HG03520 (cell line): ENCODE results near the gene TNXB.
"Not testable (repeated sequence)": the region's sequence is repeated elsewhere in the genome, so short reads cannot be mapped to it uniquely, and the experiment has no call there.

Experiments used
- ATAC-seq: cut with Tn5 transposase; IDR thresholded peaks from one replicate; pipeline ENCODE4 v1.9.1; 2021; ENCODE audit warnings: mild to moderate bottlenecking, moderate library complexity; ENCODE audit not compliant: unreplicated experiment

TNXB gene

DNA sequence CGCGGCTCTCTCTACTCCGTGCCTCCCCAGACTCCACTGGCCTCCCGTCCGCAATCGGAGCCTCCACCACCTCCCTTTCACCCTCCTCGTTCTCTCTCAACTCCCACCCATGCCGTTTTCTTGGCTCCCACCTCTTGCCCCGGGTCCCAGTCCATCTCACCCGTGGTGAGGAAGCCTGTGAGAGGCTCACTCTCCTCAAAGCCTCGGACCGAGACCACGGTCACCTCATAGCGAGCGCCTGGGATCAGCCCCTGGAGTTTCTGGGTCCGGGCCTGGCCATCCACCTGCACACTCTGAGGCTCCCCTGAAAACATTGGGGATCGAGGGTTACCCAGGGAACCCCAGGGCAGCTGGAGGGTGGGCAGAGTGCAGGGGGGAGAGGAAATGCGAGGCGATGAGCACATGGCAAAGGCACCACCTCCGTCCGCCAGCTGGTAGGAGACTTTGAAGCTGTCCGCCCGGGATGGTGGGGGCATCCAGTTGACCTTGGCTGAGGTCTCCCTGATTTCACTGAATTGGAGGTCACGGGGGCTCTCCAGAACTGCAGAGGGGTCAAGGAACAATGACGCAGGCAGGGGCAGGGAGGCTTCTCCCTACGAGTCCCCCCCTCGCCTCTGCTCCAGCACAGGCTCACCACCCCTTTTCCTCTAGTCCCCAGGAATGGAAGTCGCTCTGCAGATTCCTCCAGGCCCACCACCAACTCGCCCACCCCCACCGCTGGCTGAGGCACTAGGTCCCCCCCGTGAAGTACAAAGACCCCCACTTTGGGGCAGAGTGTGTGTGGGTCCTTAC is 65.4 kb downstream of the TNXB start:
- ATAC-seq = not testable (repeated sequence)

DNA sequence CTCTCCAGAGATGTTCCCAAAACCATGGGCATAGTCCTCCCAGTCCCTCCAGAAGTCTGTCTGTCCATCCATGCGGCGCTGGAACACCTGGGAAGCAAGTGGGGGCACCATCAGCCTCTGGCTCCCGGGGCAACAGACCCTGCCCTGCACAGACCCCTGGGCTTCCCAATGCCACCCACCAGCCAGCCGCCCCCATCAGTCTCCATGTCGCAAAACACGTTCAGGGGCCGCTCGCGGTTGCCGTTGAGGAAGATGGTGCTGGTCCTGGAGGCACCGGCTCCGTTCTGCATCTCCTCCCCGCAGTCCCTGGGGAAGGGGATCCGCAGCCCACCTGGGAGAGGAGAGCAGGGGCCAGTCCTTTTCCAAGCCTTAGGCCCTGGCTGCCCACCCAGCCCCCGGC is 66.9 kb downstream of the TNXB start:
- not testable (repeated sequence) for ATAC-seq

DNA sequence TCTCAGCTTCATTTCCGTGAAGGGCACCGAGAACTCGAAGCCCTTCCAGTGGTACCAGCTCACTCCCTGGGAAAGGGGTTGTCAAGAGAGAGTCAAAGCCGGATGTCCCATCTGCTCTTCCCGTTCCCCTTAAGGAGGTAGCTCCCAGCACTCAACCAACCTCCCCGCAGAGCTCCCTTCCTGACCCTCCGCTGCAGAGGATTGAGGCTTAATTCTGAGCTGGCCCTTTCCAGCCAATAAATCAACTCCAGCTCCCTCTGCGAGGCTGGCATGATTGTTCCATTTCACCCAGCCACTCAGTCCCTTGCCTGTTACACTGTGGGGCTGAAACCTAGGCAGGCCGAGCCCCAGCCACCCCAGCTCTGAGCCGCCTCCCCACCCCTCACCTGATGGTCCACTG is 67.8 kb downstream of the TNXB start:
- ATAC-seq = not testable (repeated sequence)

DNA sequence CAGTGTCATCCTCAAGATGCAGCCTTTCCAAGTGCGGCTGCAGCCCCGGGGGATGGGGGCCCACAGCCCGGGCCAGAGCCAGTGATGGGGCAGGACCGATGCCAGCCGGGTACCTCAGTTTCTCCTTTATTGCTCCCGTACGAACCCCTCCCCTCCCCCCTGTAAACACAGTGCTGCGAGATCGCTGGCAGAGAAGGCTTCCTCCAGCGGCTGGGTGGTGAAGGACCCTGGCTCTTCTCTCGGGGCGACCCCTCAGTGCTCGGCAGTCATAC is 68.2 kb downstream of the TNXB start:
- ATAC-seq = not testable (repeated sequence)

DNA sequence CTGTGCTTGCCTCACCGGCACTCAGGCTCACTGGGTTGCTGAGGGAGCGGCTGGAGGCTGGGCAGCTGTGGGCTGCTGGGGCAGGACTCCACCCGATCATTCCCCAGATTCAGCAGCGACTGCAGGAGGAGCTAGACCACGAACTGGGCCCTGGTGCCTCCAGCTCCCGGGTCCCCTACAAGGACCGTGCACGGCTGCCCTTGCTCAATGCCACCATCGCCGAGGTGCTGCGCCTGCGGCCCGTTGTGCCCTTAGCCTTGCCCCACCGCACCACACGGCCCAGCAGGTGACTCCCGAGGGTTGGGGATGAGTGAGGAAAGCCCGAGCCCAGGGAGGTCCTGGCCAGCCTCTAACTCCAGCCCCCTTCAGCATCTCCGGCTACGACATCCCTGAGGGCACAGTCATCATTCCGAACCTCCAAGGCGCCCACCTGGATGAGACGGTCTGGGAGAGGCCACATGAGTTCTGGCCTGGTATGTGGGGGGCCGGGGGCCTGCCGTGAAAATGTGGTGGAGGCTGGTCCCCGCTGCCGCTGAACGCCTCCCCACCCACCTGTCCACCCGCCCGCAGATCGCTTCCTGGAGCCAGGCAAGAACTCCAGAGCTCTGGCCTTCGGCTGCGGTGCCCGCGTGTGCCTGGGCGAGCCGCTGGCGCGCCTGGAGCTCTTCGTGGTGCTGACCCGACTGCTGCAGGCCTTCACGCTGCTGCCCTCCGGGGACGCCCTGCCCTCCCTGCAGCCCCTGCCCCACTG is 68.7 kb downstream of the TNXB start:
- ATAC-seq = not testable (repeated sequence)

DNA sequence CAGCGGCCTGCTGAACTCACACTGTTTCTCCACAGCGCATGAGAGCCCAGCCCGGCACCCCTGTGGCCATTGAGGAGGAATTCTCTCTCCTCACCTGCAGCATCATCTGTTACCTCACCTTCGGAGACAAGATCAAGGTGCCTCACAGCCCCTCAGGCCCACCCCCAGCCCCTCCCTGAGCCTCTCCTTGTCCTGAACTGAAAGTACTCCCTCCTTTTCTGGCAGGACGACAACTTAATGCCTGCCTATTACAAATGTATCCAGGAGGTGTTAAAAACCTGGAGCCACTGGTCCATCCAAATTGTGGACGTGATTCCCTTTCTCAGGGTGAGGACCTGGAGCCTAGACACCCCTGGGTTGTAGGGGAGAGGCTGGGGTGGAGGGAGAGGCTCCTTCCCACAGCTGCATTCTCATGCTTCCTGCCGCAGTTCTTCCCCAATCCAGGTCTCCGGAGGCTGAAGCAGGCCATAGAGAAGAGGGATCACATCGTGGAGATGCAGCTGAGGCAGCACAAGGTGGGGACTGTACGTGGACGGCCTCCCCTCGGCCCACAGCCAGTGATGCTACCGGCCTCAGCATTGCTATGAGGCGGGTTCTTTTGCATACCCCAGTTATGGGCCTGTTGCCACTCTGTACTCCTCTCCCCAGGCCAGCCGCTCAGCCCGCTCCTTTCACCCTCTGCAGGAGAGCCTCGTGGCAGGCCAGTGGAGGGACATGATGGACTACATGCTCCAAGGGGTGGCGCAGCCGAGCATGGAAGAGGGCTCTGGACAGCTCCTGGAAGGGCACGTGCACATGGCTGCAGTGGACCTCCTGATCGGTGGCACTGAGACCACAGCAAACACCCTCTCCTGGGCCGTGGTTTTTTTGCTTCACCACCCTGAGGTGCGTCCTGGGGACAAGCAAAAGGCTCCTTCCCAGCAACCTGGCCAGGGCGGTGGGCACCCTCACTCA is 69.5 kb downstream of the TNXB start:
- ATAC-seq = not testable (repeated sequence)

DNA sequence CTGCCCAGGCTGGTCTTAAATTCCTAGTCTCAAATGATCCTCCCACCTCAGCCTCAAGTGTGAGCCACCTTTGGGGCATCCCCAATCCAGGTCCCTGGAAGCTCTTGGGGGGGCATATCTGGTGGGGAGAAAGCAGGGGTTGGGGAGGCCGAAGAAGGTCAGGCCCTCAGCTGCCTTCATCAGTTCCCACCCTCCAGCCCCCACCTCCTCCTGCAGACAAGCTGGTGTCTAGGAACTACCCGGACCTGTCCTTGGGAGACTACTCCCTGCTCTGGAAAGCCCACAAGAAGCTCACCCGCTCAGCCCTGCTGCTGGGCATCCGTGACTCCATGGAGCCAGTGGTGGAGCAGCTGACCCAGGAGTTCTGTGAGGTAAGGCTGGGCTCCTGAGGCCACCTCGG is 70.3 kb downstream of the TNXB start:
- ATAC-seq = not testable (repeated sequence)

DNA sequence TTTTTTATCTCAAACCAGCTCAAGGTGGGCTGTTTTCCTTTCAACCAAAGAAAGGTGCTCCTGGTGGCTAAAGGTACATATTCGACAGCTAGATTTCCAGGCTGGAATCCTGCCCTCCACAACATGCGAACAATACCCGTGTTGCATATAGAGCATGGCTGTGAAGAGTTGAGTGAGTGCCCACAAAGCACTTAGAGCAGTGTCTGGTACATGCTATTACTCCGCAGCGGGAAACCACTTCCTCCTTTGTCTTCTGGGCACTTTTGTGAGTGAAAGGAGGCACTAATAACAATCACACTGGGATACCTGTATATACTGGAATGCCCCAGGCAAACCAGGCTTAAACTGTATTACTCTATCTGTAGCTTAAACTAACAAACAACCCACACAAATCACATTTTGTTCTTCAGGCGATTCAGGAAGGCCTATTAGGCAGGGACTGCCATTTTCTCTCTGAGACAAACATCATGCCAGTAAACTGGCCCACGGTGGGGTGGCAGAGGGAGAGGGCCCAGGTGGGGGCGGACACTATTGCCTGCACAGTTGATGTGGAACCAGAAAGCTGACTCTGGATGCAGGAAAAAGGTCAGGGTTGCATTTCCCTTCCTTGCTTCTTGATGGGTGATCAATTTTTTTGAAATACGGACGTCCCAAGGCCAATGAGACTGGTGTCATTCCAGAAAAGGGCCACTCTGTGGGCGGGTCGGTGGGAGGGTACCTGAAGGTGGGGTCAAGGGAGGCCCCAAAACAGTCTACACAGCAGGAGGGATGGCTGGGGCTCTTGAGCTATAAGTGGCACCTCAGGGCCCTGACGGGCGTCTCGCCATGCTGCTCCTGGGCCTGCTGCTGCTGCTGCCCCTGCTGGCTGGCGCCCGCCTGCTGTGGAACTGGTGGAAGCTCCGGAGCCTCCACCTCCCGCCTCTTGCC is 71.3 kb downstream of the TNXB start, which contains the start of gene CYP21A2:
TSS of gene CYP21A2 (plus strand) at position 818 of the 927 bp plus-strand sequence. CDS start at position 826, 8 bp downstream.
- ATAC-seq = not testable (repeated sequence)

DNA sequence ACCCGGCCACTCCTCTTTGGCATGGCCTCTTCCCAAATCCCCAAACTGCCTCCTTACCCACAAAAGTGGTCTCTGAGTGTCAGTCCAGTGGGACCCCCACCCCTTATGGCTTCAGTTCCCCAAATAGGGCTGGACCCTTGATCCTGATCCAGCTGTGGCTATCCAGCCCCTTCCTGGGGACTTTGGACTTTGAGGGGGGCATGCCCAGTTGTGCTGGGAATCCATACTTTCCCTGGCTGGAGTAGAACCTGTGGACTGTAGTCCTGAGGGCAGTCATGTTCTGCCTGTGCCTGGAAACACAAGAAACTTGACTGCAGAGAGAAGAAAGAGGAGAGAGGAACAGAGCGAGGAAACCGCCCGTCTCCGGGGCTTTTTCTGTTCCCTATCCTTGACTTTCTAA is 72.0 kb downstream of the TNXB start:
- not testable (repeated sequence) for ATAC-seq

DNA sequence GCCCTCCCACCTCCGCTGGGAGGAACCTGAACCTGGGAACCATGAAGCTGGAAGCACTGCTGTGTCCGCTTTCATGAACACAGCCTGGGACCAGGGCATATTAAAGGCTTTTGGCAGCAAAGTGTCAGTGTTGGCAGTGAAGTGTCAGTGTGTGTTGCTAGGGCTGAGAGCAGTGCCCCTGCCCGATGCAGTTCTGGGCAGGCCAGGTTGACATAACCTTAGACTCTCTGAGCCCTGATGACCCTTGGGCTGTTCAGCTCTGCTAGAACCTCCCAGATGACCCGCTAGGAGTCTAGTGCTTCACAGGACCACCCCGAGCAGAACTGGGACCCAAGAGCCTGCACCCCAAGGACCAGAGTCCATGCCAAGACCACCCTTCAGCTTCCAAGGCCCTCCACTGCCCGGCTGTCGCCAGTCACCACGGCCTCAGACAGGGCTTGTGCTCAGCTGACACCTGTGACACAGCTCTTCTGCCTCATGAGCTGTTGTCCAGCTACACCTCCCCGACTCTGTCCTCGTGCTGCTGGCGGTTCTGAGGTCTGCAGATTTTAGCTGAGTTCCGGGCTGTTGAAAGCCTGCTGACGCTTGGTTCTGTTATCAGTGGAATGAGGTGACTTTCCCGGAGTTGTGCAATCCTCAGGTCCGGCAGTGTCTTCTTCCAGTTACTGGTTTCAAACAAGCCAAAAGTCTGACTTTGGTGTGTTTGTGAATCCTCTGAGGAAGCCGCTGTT is 73.7 kb downstream of the TNXB start:
- not testable (repeated sequence) for ATAC-seq

DNA sequence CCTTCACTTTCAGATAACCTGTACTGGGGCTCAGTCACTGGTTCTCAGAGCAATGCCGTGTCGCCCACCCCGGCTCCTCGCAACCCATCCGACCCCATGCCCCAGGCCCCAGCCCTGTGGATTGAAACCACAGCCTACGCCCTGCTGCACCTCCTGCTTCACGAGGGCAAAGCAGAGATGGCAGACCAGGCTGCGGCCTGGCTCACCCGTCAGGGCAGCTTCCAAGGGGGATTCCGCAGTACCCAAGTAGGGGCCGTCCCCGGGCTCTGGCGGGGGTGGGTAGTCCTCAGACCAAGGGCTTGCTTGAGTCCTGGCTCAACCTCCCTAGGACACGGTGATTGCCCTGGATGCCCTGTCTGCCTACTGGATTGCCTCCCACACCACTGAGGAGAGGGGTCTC is 79.6 kb downstream of the TNXB start:
- ATAC-seq = not testable (repeated sequence)

DNA sequence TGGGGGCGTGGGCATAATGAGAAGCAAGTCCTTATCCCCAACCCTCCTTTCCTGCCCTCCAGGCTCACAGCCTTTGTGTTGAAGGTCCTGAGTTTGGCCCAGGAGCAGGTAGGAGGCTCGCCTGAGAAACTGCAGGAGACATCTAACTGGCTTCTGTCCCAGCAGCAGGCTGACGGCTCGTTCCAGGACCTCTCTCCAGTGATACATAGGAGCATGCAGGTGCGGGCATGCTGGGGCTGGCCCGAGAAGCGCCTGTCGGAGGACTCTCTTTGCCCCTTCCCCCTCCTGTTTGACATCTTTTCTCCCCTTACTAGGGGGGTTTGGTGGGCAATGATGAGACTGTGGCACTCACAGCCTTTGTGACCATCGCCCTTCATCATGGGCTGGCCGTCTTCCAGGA is 80.5 kb downstream of the TNXB start:
- ATAC-seq = not testable (repeated sequence)

DNA sequence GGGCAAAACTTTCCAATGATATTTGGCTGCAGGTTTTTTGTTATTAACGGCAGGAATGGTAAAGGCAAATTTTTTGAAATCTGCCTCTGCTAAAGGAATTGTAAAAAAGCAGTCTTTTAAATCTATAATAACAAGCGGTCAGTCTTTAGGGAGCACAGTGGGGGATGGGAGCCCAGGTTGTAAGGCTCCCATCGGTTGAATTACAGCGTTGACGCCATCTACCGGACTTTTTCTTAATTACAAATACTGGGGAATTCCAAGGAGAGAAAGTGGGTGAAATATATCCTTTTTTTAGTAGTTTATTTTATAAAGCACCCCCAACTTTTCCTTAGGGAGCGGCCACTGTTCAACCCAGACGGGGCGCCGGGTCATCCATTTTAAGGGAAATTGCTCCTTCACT is 87.0 kb downstream of the TNXB start:
- ATAC-seq = not testable (repeated sequence)

DNA sequence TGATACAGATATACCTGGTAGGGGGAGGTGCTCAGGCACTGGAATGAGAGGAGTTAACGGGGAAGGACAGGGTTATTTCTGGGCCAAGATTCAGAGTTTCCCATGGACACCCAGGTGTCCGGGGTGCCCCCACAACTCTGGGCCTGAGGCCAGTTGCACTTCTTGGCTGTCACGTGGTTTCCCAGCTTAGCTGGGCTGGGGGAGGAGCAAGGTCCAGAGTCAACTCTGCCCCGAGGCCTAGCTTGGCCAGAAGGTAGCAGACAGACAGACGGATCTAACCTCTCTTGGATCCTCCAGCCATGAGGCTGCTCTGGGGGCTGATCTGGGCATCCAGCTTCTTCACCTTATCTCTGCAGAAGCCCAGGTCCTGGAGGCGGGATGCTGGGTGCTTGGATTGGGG is 94.6 kb downstream of the TNXB start, which contains the start of gene C4B:
TSS of gene C4B (plus strand) at position 249 of the 400 bp plus-strand sequence. CDS start at position 300, 51 bp downstream.
- ATAC-seq = not testable (repeated sequence)

DNA sequence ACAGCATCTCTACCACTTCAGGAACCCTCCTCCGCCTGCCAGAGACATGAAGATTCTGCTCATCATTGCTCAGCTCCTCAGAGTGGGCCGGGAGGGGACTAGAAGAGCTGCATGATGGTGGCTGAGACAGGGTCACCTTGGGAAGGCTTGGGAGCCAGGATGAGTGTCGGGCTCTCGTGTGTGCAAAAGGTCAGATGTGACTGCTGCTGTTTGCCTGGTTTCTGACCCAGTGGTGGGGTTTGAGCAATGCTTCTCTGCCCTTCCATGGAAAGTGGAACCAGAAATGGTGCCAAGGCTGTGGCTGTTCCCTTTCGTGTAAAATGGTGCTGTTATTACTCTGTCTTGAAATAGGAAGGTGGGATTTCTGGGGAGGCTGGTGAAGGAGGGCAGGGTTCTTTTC is 95.4 kb downstream of the TNXB start:
- not testable (repeated sequence) for ATAC-seq

DNA sequence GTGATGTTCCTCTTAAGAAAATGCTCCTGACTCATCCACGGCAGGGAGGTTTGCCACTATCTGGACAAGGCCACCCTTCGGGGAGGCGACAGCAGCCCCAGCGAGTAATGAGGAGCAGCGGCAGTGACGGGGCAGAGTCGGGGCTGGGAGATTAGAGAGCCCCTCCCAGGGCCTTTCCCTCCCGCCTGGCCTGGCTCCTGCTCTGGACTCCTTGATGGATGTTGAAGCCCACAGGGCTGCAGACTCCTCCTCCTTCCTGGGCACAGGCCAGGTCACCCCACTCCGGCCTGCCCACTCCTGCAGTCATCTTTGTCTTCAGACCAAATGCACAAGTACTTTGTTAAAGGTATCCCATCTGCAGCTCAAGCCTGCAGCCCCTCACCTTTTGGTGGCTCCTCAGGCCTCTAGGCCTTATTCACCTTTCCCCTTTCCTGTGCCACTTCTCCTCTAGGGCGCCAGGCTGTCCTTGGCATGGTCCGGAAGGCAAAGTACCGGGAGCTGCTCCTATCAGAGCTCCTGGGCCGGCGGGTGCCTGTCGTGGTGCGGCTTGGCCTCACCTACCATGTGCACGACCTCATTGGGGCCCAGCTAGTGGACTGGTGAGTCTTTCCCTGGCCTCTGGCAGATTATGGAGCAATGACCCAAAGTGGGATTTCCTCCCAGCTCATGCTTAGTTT is 96.1 kb downstream of the TNXB start:
- ATAC-seq = not testable (repeated sequence)

DNA sequence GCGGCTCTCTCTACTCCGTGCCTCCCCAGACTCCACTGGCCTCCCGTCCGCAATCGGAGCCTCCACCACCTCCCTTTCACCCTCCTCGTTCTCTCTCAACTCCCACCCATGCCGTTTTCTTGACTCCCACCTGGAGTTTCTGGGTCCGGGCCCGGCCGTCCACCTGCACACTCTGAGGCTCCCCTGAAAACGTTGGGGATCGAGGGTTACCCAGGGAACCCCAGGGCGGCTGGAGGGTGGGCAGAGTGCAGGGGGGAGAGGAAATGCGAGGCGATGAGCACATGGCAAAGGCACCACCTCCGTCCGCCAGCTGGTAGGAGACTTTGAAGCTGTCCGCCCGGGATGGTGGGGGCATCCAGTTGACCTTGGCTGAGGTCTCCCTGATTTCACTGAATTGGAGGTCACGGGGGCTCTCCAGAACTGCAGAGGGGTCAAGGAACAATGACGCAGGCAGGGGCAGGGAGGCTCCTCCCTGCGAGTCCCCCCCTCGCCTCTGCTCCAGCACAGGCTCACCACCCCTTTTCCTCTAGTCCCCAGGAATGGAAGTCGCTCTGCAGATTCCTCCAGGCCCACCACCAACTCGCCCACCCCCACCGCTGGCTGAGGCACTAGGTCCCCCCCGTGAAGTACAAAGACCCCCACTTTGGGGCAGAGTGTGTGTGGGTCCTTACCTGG is 98.1 kb downstream of the TNXB start:
- not testable (repeated sequence) for ATAC-seq

DNA sequence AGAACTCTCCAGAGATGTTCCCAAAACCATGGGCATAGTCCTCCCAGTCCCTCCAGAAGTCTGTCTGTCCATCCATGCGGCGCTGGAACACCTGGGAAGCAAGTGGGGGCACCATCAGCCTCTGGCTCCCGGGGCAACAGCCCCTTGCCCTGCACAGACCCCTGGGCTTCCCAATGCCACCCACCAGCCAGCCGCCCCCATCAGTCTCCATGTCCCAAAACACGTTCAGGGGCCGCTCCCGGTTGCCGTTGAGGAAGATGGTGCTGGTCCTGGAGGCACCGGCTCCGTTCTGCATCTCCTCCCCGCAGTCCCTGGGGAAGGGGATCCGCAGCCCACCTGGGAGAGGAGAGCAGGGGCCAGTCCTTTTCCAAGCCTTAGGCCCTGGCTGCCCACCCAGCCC is 99.6 kb downstream of the TNXB start:
- not testable (repeated sequence) for ATAC-seq
